HepG2 (cell line): ENCODE data around the gene ULK4. TPM values are rescaled to one million over a fixed set of nuclear protein-coding genes. Genes with fewer than 3 reads are reported as not detected.
A peak's percentile ranks its signal among the peaks of the same experiment; 100 is the strongest.

Source experiments
- ATAC-seq: fragments of 200-7000 bp; cut with Tn5 transposase; 3 replicates; pipeline ENCODE4 v1.9.1; 2020; ENCODE audit warnings: mild to moderate bottlenecking, moderate library complexity
- BruUV-seq: library from RNA; stranded (reverse); fragments of 400-500 nt; replicated peaks from 2 replicates; lab custom pipeline; 2021; lab: Mats Ljungman, UMichigan
- CTCF ChIA-PET: fragments of 300-600 bp; formaldehyde crosslinking; extraction: SDS; loops from one replicate; lab custom pipeline; 2021; ENCODE audit warnings: low total read pairs, inconsistent platforms, low intra/inter-chr PET ratio; lab: Yijun Ruan, JAX
- POLR2A ChIA-PET: fragments of 350-600 bp; sonication (Branson Sonifier 250); formaldehyde crosslinking; loops from one replicate; lab custom pipeline; 2020; ENCODE audit warnings: antibody characterized with exemption, inconsistent platforms; lab: Yijun Ruan, JAX
- DNase-seq: peaks from one replicate; pipeline ENCODE4 v3.0.0-alpha.2; 2015; ENCODE audit warnings: low spot score
- FAIRE-seq: peaks from 3 replicates; lab custom pipeline; 2011; peaks lifted over from hg19 to GRCh38; lab: Jason Lieb, UNC
- H2AFZ ChIP-seq: one replicate; pipeline ENCODE4 v1.6.1; 2011; ENCODE audit warnings: low read length, inconsistent platforms
- H3K27ac ChIP-seq: fragments of 300-600 bp; 3 replicates; pipeline ENCODE4 v1.8.0; 2011; ENCODE audit warnings: mixed run types, mild to moderate bottlenecking, mixed read lengths, low read length, inconsistent platforms; ENCODE audit not compliant: insufficient read depth; ENCODE audit errors: extremely low read length
- H3K27me3 ChIP-seq, 2 experiments: fragments of 200-600 bp in 1 of 2; 2 replicates in 1 of 2; 3 replicates in 1 of 2; pipeline versions ENCODE4 v1.6.0 to v1.8.0; 2011; ENCODE audit warnings: low read length in 2 of 2, mild to moderate bottlenecking in 2 of 2, moderate library complexity in 2 of 2, inconsistent platforms in 1 of 2; ENCODE audit not compliant: insufficient read depth in 2 of 2, control insufficient read depth in 1 of 2
- H3K36me3 ChIP-seq, 2 experiments: fragments of 200-600 bp in 1 of 2; replicated peaks in 1 of 2; 2 replicates in 1 of 2; 3 replicates in 1 of 2; pipeline versions ENCODE4 v1.5.1 to v1.8.0; 2011; ENCODE audit warnings: low read length in 2 of 2, inconsistent platforms in 1 of 2; ENCODE audit not compliant: insufficient read depth in 2 of 2, control insufficient read depth in 1 of 2
- H3K4me1 ChIP-seq: 2 replicates; pipeline ENCODE4 v1.5.1; 2012; ENCODE audit warnings: low read length, inconsistent platforms; ENCODE audit not compliant: insufficient read depth
- H3K4me2 ChIP-seq: 2 replicates; pipeline ENCODE4 v1.6.0; 2011; ENCODE audit warnings: low read depth, low read length, inconsistent platforms
- H3K4me3 ChIP-seq, 3 experiments: fragments of 200-600 bp in 1 of 3; sonication (generic), shearing (Covaris generic) in 1 of 3; replicated peaks in 1 of 3; 2 replicates each; pipeline ENCODE4 v1.5.1; 2011 to 2016; ENCODE audit warnings: low read length in 3 of 3, inconsistent platforms in 2 of 3, low read depth in 2 of 3, mild to moderate bottlenecking in 2 of 3, control low read depth in 1 of 3, mixed read lengths in 1 of 3; ENCODE audit not compliant: insufficient read depth in 1 of 3
- H3K79me2 ChIP-seq: one replicate; pipeline ENCODE4 v1.6.1; 2011; ENCODE audit warnings: low read length, inconsistent platforms; ENCODE audit not compliant: insufficient read depth
- H3K9ac ChIP-seq: 2 replicates; pipeline ENCODE4 v1.6.0; 2011; ENCODE audit warnings: mild to moderate bottlenecking, low read depth, low read length, inconsistent platforms; ENCODE audit not compliant: insufficient read depth
- H3K9me3 ChIP-seq: 2 replicates; pipeline ENCODE4 v1.5.1; 2012; ENCODE audit warnings: mild to moderate bottlenecking, low read length
- H4K20me1 ChIP-seq: 2 replicates; pipeline ENCODE4 v1.6.0; 2011; ENCODE audit warnings: inconsistent platforms, mild to moderate bottlenecking, low read length, moderate library complexity; ENCODE audit not compliant: insufficient read depth
- CEBPB ChIP-seq: IDR thresholded peaks from 2 replicates; pipeline ENCODE4 v1.6.1; 2011; ENCODE audit warnings: low read depth, low read length, improper control_type of control experiment, borderline replicate concordance
- KDM4B ChIP-seq: sonication (generic); formaldehyde crosslinking; IDR thresholded peaks from 2 replicates; pipeline ENCODE4 v1.4.0; 2020; ENCODE audit warnings: missing genetic modification reagents
- NFYC ChIP-seq: IDR thresholded peaks from 2 replicates; pipeline ENCODE4 v1.6.1; 2016; ENCODE audit warnings: missing genetic modification reagents, missing compliant biosample characterization
- RFXAP ChIP-seq: sonication (generic); formaldehyde crosslinking; IDR thresholded peaks from 2 replicates; pipeline ENCODE4 v1.4.0; 2020; ENCODE audit warnings: missing genetic modification reagents, borderline replicate concordance
- SRY ChIP-seq: sonication (generic); formaldehyde crosslinking; IDR thresholded peaks from 2 replicates; pipeline ENCODE4 v1.8.0; 2022; ENCODE audit warnings: mild to moderate bottlenecking, missing genetic modification reagents
- TOPORS ChIP-seq: sonication (generic); formaldehyde crosslinking; IDR thresholded peaks from 2 replicates; pipeline ENCODE4 v1.8.0; 2023; ENCODE audit warnings: mild to moderate bottlenecking, missing genetic modification reagents
- ZNF136 ChIP-seq: sonication (generic); formaldehyde crosslinking; IDR thresholded peaks from 2 replicates; pipeline ENCODE4 v1.8.1; 2022; ENCODE audit warnings: low read depth, mild to moderate bottlenecking, moderate library complexity, missing genetic modification reagents
- ZNF225 ChIP-seq: sonication (generic); formaldehyde crosslinking; IDR thresholded peaks from 2 replicates; pipeline ENCODE4 v1.4.0; 2020; ENCODE audit warnings: mild to moderate bottlenecking, missing genetic modification reagents
- ZNF567 ChIP-seq: sonication (generic); formaldehyde crosslinking; IDR thresholded peaks from 2 replicates; pipeline ENCODE4 v1.8.1; 2023; ENCODE audit warnings: mild to moderate bottlenecking, missing genetic modification reagents, borderline replicate concordance
- ZNF569 ChIP-seq: sonication (generic); formaldehyde crosslinking; IDR thresholded peaks from 2 replicates; pipeline ENCODE4 v1.5.0; 2020; ENCODE audit warnings: mild to moderate bottlenecking, missing genetic modification reagents, moderate library complexity, borderline replicate concordance
- ZNF652 ChIP-seq: IDR thresholded peaks from 2 replicates; pipeline ENCODE4 v1.6.1; 2016; ENCODE audit warnings: low read depth, borderline replicate concordance
- ZNF883 ChIP-seq: sonication (generic); formaldehyde crosslinking; IDR thresholded peaks from 2 replicates; pipeline ENCODE4 v1.5.1; 2020; ENCODE audit warnings: mild to moderate bottlenecking, missing genetic modification reagents; ENCODE audit errors: not compliant biosample characterization
- ZSCAN21 ChIP-seq: sonication (generic); formaldehyde crosslinking; IDR thresholded peaks from 2 replicates; pipeline ENCODE4 v1.8.0; 2022; ENCODE audit warnings: mild to moderate bottlenecking, missing genetic modification reagents, moderate library complexity, borderline replicate concordance
- WGBS: methylation state at CpG from one replicate; pipeline ENCODE4 v1.1.6; 2017; ENCODE audit warnings: low lambda C conversion rate; 5-methylcytosine and 5-hydroxymethylcytosine counted together
- in situ Hi-C: cut with HindIII; loops from 2 replicates; pipeline ENCODE4 v1.10.0; 2017; ENCODE audit warnings: low pct_unique_long_range_greater_than_20kb; ENCODE audit not compliant: extremely low pct_ligation_motif_present
- intact Hi-C: fragments of 100-400 bp; cut with micrococcal nuclease; formaldehyde crosslinking; loops from one replicate; pipeline ENCODE4 v1.10.0; 2022; ENCODE audit not compliant: unreplicated experiment
- polyA plus RNA-seq, 8 experiments: library from polyadenylated mRNA; depleted of rRNA in 3 of 8; stranded (reverse) in 7 of 8; unstranded in 1 of 8; fragments of >200 nt; fragmentation: Illumina TruSeq in 4 of 8; extraction: Trizol in 4 of 8; gene quantifications; 2 replicates each; pipeline versions ENCODE4 v1.2.1 to v1.2.3, GENCODE V29; 2011 to 2016; ENCODE audit warnings: low read depth in 4 of 8, missing spikeins in 1 of 8, mixed read lengths in 1 of 8; ENCODE audit not compliant: insufficient read depth in 1 of 8
- total RNA-seq, 5 experiments: library from RNA; depleted of rRNA; stranded (reverse); fragments of >200 nt; fragmentation: Illumina TruSeq; extraction: Trizol; gene quantifications; 2 replicates each; pipeline ENCODE4 v1.2.3, GENCODE V29; 2016; ENCODE audit warnings: low read depth in 1 of 5
- TF ChIP-seq, protein P1 (sequence below): sonication (generic); formaldehyde crosslinking; IDR thresholded peaks from 2 replicates; pipeline ENCODE4 v1.5.0; 2020; ENCODE audit warnings: missing genetic modification reagents, mild to moderate bottlenecking, borderline replicate concordance

The ULK4 gene
- total and polyA plus RNA-seq, 2 of the 13 experiments (the other 11 are each of a cell fraction or from before 2014, with no cell fraction given): 6.7 to 11.8 TPM

DNA sequence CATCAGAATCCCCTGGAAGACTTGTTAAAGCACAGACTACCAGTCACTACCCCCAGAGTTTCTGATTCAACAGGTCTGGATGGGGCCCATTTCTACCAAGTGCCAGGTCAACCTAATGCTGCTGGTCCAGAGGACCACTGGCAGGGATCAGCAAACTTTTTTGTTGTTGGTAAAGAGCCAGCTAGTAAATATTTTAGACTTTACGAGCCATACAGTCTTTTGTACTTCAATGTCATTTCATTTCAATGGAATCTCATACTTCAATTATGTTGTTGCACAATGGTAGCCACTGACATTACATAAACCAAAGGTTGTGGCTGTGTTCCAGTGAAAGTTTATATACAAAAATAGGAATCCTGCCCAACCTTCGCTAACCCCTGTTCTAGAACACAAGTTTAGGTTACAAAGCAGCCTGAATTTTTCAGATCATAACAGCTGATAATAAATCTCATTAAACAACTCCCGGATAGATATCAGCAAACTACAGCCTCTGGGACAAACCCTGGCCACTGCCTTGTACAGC, 28.7 kb downstream of the ULK4 start:
- Histone ChIP-seq H2AFZ (no peak overlapping the region), H3K4me1 (no peaks in the 10 kb centered on the region), H4K20me1 (no peaks in the 10 kb centered on the region; the same call in 1 of the 2 replicates), H3K4me2 (no peak overlapping the region), H3K9me3 (no peaks in the 10 kb centered on the region), H3K36me3 (no peaks in the 10 kb centered on the region), H3K79me2 (no peaks in the 10 kb centered on the region), H3K9ac (no peak overlapping the region), H3K27me3 (no peaks in the 10 kb centered on the region), H3K4me3 (no peak overlapping the region), H3K27ac (no peak overlapping the region)
- no TSS peak for BruUV-seq
- TF ChIP-seq SRY (CRISPR knock-in tag) (no peak), ZNF136 (CRISPR knock-in tag) (no peak), CEBPB (peak; percentile 47; the same call in 1 of the 2 replicates)
- DNase-seq: no peak
- ChIA-PET POLR2A (no interaction called here), CTCF (no interaction called here)
- 97% methylated on average over 3 of the region's 3 CpGs for WGBS
- in situ Hi-C loops: no loop called here
- ATAC-seq: no peak
- FAIRE-seq: no peak
- intact Hi-C loops: no loop called here

DNA sequence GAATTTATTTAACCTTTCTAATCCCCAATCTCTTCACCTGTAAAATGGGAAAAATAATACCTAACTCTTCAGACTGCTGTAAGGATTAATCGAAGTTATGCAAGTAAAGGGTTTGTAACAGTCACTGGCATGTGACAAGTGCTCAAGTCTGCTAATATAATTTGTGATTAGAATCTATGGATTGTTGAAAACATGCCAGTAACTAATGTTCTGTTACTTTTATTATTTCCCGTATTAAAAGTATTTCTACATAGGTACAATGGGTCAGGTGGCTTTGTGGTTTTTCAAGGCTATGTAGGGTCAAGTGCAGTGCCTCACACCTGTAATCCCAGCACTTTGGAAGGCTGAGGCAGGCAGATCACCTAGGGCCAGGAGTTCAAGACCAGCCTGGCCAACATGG, 29.4 kb downstream of the ULK4 start:
- ATAC-seq: no peak

More for the DNA sequence above, 29.4 kb downstream of the ULK4 start:
- Histone ChIP-seq H2AFZ (no peak overlapping the region), H3K9ac (no peak overlapping the region), H3K4me1 (no peaks in the 10 kb centered on the region), H3K4me2 (no peak overlapping the region), H3K79me2 (no peaks in the 10 kb centered on the region), H4K20me1 (no peaks in the 10 kb centered on the region; the same call in 1 of the 2 replicates), H3K4me3 (no peak overlapping the region), H3K27me3 (no peaks in the 10 kb centered on the region), H3K36me3 (no peaks in the 10 kb centered on the region), H3K9me3 (no peaks in the 10 kb centered on the region), H3K27ac (no peak overlapping the region)
- in situ Hi-C loops: no loop called here
- FAIRE-seq (no peak), DNase-seq (no peak)
- TF ChIP-seq ZNF225 (CRISPR knock-in tag): no peak
- TF ChIP-seq ZNF567 (CRISPR knock-in tag): no peak
- TF ChIP-seq ZSCAN21 (CRISPR knock-in tag): no peak
- TF ChIP-seq ZNF569 (CRISPR knock-in tag): no peak
- no peak for TF ChIP-seq NFYC
- TF ChIP-seq, protein P1, sequence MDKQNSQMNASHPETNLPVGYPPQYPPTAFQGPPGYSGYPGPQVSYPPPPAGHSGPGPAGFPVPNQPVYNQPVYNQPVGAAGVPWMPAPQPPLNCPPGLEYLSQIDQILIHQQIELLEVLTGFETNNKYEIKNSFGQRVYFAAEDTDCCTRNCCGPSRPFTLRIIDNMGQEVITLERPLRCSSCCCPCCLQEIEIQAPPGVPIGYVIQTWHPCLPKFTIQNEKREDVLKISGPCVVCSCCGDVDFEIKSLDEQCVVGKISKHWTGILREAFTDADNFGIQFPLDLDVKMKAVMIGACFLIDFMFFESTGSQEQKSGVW (CRISPR knock-in tag): no peak
- no peak for TF ChIP-seq TOPORS
- no peak for TF ChIP-seq ZNF883 (CRISPR knock-in tag)
- TF ChIP-seq ZNF652 (CRISPR knock-in tag): no peak
- TF ChIP-seq KDM4B (CRISPR knock-in tag): no peak
- TF ChIP-seq RFXAP: no peak
- WGBS: 94% methylated on average over 2 of the region's 2 CpGs
- ChIA-PET CTCF (no interaction called here), POLR2A (no interaction called here)
- intact Hi-C loops: no loop called here
- BruUV-seq: no TSS peak
